Right lobe of liver (tissue), 6 donors: ENCODE results near the gene PLET1. TPM values are rescaled to one million over a fixed set of nuclear protein-coding genes. Genes with fewer than 3 reads are reported as not detected.

Source experiments
- ATAC-seq, 4 donors: fragments of 200-7000 bp; cut with Tn5 transposase; one replicate each; pipeline ENCODE4 v1.9.1; 2020; ENCODE audit warnings: mild to moderate bottlenecking in 4 of 4, moderate library complexity in 4 of 4
- DNase-seq, 3 donors: peaks; one replicate each; pipeline ENCODE4 v3.0.0-alpha.2; 2020
- H3K27ac ChIP-seq, 3 donors: fragments of 200-600 bp; one replicate each; pipeline ENCODE4 v1.8.0; 2022
- H3K27me3 ChIP-seq, 2 donors: fragments of 200-600 bp; one replicate each; pipeline ENCODE4 v1.8.0; 2022
- H3K36me3 ChIP-seq, 4 donors: fragments of 200-600 bp; sonication (generic) in 1 of 4; one replicate each; pipeline versions ENCODE4 v1.5.1 to v1.8.0; 2017 to 2022; ENCODE audit warnings: control low read depth in 1 of 4
- H3K4me1 ChIP-seq, 4 donors: fragments of 200-600 bp; sonication (generic) in 1 of 4; one replicate each; pipeline versions ENCODE4 v1.5.1 to v1.8.0; 2017 to 2022; ENCODE audit warnings: control low read depth in 1 of 4
- H3K4me3 ChIP-seq, 3 donors: fragments of 200-600 bp; one replicate each; pipeline ENCODE4 v1.8.0; 2022
- H3K9me3 ChIP-seq, 4 donors: fragments of 200-600 bp; sonication (generic) in 1 of 4; one replicate each; pipeline versions ENCODE4 v1.5.1 to v1.8.0; 2017 to 2022; ENCODE audit warnings: control low read depth in 1 of 4
- CTCF ChIP-seq, 4 donors: fragments of 200-600 bp in 3 of 4; fragments of 450-650 bp in 1 of 4; IDR thresholded peaks; one replicate each; pipeline versions ENCODE4 v1.5.1 to v1.8.0; 2016 to 2022; ENCODE audit warnings: antibody characterized with exemption in 4 of 4, mild to moderate bottlenecking in 2 of 4
- POLR2A ChIP-seq: fragments of 450-650 bp; IDR thresholded peaks from one replicate; pipeline ENCODE4 v1.6.1; 2017; ENCODE audit warnings: antibody characterized with exemption, mild to moderate bottlenecking
- WGBS: methylation state at CpG from one replicate; pipeline ENCODE4 v1.1.6; 2018; ENCODE audit warnings: low coverage, low lambda C conversion rate; ENCODE audit not compliant: insufficient coverage; ENCODE audit errors: missing lambda C conversion rate; 5-methylcytosine and 5-hydroxymethylcytosine counted together
- intact Hi-C, 2 donors: fragments of 100-400 bp; cut with DNase I; formaldehyde crosslinking; loops; one replicate each; pipeline versions ENCODE4 v1.11.2 to v1.14.1; 2022
- total RNA-seq, 6 experiments: library from RNA; depleted of rRNA in 2 of 6; stranded (reverse); fragments of >200 nt in 2 of 6; fragmentation: NEBNext Ultra II Directional in 3 of 6; extraction: Animal tissue kit (Norgen Biotek cat#: 25700) in 3 of 6; gene quantifications; one replicate each; pipeline versions ENCODE4 v1.1.0 to v1.2.4, GENCODE V29; 2016 to 2023
- donor health status: DM: no; HTN: yes; CAD: no.
- donor health status: DM: no; HTN: no; CAD: no.
- donor health status: DM: no; HTN: no; CAD: no.
- donor health status: DM: no; HTN: yes; CAD: no.
- donor health status: DM: no; HTN: yes; CAD: no.

PLET1 gene
- total RNA-seq, 6 experiments from 2014 or later: not detected

GRCh38 chr11:112223121-112223520 lies 37.5 kb downstream of the PLET1 start:
- Histone ChIP-seq H3K27me3 (no peaks in the 10 kb centered on the region), H3K36me3 (no peaks in the 10 kb centered on the region), H3K4me3 (no peak overlapping the region), H3K4me1 (peaks cover 0 to 57% (median 26%) of the 10 kb centered on the region in 4 donors), H3K9me3 (no peaks in the 10 kb centered on the region), H3K27ac (peak overlapping the region; percentile 72 to 89 (median 82))
- ATAC-seq: peak in 1 of 4 donors; percentile 15
- intact Hi-C loops: no loop called here
- 17% methylated on average over 1 of the region's 1 CpG for WGBS
- no peak for DNase-seq
- TF ChIP-seq POLR2A (no peak), CTCF (IDR thresholded peaks at IDR 0.05) (no peak)

- no peak for ATAC-seq
- Histone ChIP-seq H3K4me1 (peaks cover 0 to 56% (median 29%) of the 10 kb centered on the region in 4 donors), H3K36me3 (no peaks in the 10 kb centered on the region), H3K27me3 (no peaks in the 10 kb centered on the region), H3K27ac (peak overlapping the region; percentile 72 to 89 (median 82)), H3K4me3 (no peak overlapping the region), H3K9me3 (no peaks in the 10 kb centered on the region)
- intact Hi-C loops: no loop called here
- 40% methylated on average over 2 of the region's 4 CpGs for WGBS
- no peak for TF ChIP-seq CTCF (IDR thresholded peaks at IDR 0.05)
- no peak for TF ChIP-seq POLR2A
- no peak for DNase-seq
Measured at GRCh38 chr11:112222303-112222702, 38.4 kb downstream of the PLET1 start.

- Histone ChIP-seq H3K36me3 (no peaks in the 10 kb centered on the region), H3K27ac (peak overlapping the region; percentile 72 to 89 (median 82)), H3K4me3 (no peak overlapping the region), H3K27me3 (no peaks in the 10 kb centered on the region), H3K4me1 (peaks cover 0 to 61% (median 31%) of the 10 kb centered on the region in 4 donors), H3K9me3 (no peaks in the 10 kb centered on the region)
- intact Hi-C loops: no loop called here
- ATAC-seq: peak in 1 of 4 donors; percentile 3
- 18% methylated on average over 3 of the region's 3 CpGs for WGBS
- TF ChIP-seq POLR2A (no peak), CTCF (IDR thresholded peaks at IDR 0.05) (no peak)
- DNase-seq: no peak
Measured at GRCh38 chr11:112221274-112221835, 39.3 kb downstream of the PLET1 start.

- H3K27me3 ChIP-seq: no peaks in the 10 kb centered on the region
- H3K27ac ChIP-seq: peak overlapping the region in 2 of 3 donors; percentile 82 to 96
- TF ChIP-seq POLR2A (no peak), CTCF (IDR thresholded peaks at IDR 0.05) (peak; percentile 64 to 96 (median 77))
- intact Hi-C loops: loop anchor here (2.0 to 5.0 kb wide), 2 partner anchors 61 to 63 kb away; no protein-coding TSS in a partner anchor
- H3K4me3 ChIP-seq: no peak overlapping the region
- peaks cover 0 to 78% (median 36%) of the 10 kb centered on the region in 4 donors for H3K4me1 ChIP-seq
- no peaks in the 10 kb centered on the region for H3K9me3 ChIP-seq
- WGBS: 33% methylated on average over 7 of the region's 7 CpGs
- ATAC-seq: peak; percentile 72 to 84 (median 75)
- no peaks in the 10 kb centered on the region for H3K36me3 ChIP-seq
- DNase-seq: no peak
Measured at GRCh38 chr11:112219476-112220232, 41.0 kb downstream of the PLET1 start.
